Rectal smooth muscle tissue (tissue), 1 donor: Measurements from ENCODE around the gene CISTR.

Experiments
- H3K27ac ChIP-seq: one replicate; pipeline ENCODE4 v1.7.0; 2013; ENCODE audit warnings: low read depth, low read length, inconsistent platforms
- H3K27me3 ChIP-seq: one replicate; pipeline ENCODE4 v1.7.0; 2013; ENCODE audit warnings: low read length; ENCODE audit not compliant: control insufficient read depth, insufficient read depth
- H3K36me3 ChIP-seq: one replicate; pipeline ENCODE4 v1.7.0; 2013; ENCODE audit warnings: low read length; ENCODE audit not compliant: control insufficient read depth, insufficient read depth
- H3K4me1 ChIP-seq: one replicate; pipeline ENCODE4 v1.7.0; 2013; ENCODE audit warnings: low read length; ENCODE audit not compliant: control insufficient read depth, insufficient read depth
- H3K4me3 ChIP-seq: one replicate; pipeline ENCODE4 v1.7.0; 2013; ENCODE audit warnings: low read length
- H3K9ac ChIP-seq: one replicate; pipeline ENCODE4 v1.7.0; 2013; ENCODE audit warnings: low read length

Gene CISTR

DNA sequence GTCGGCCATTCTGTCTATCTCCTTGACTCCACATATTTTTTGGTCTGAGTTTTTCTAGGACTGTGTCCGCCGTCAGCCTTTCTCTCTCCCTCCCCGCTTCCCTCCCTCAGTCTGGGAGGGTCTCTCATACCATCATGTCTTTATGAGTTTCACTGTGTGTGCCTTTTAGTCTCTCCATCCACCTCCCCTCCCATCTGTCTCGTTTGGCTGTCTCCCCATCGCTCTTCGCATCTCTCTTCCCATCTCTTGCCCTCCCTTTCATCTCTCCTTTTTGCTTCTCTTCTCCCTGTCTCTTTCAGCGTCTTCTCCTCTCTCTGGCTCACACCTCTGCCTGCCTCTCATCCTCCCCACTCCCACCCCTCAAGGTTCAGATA, 6.9 kb upstream of the CISTR start:
- no peaks in the 10 kb centered on the region for H3K36me3 ChIP-seq
- peaks cover 6% of the 10 kb centered on the region for H3K4me1 ChIP-seq
- H3K27me3 ChIP-seq, result peaks cover 4% of the 10 kb centered on the region
- H3K27ac ChIP-seq, result no peak overlapping the region
- no peak overlapping the region for H3K4me3 ChIP-seq
- no peak overlapping the region for H3K9ac ChIP-seq

- H3K36me3 ChIP-seq, result no peaks in the 10 kb centered on the region
- no peak overlapping the region for H3K4me3 ChIP-seq
- peaks cover 4% of the 10 kb centered on the region for H3K27me3 ChIP-seq
- H3K27ac ChIP-seq, result no peak overlapping the region
- H3K4me1 ChIP-seq, result peaks cover 6% of the 10 kb centered on the region
- no peak overlapping the region for H3K9ac ChIP-seq
Measured at GRCh38 chr12:53758081-53758729, 6.4 kb upstream of the CISTR start.

DNA sequence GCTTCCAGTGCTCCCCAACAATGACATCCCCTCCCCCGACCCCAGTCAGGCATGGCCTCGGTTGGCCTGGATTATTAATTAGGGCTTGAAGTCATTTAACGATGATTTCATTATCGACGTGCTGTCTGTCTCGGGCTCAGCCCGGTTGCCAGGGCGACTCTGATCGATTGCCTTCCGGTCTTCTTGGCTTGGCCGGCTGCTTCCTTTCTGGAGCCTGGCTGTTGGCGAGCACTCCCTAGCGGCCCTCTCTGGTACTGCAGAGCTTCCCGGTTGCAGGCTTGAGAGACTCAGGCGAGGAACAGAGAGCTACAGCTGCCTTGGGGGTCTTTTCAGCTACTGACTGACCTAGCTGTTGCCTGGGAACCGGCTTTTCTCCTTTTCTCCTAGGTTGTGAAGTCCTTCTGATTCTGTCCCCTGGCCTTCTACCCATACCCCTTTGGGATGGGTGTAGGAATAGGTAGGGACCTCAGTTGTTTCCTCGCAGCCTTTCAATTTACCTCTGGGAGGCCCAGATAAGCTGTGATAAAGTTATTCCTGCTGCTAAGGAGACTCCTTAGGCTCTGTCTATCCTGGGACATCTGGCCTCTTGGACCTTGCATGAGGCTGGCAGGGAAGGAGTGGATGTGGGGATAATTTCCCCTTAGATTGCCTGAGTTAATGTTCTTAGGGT, 5.5 kb upstream of the CISTR start:
- Histone ChIP-seq H3K9ac (no peak overlapping the region), H3K27ac (no peak overlapping the region), H3K4me3 (no peak overlapping the region), H3K4me1 (peaks cover 6% of the 10 kb centered on the region), H3K36me3 (no peaks in the 10 kb centered on the region), H3K27me3 (peaks cover 4% of the 10 kb centered on the region)

DNA sequence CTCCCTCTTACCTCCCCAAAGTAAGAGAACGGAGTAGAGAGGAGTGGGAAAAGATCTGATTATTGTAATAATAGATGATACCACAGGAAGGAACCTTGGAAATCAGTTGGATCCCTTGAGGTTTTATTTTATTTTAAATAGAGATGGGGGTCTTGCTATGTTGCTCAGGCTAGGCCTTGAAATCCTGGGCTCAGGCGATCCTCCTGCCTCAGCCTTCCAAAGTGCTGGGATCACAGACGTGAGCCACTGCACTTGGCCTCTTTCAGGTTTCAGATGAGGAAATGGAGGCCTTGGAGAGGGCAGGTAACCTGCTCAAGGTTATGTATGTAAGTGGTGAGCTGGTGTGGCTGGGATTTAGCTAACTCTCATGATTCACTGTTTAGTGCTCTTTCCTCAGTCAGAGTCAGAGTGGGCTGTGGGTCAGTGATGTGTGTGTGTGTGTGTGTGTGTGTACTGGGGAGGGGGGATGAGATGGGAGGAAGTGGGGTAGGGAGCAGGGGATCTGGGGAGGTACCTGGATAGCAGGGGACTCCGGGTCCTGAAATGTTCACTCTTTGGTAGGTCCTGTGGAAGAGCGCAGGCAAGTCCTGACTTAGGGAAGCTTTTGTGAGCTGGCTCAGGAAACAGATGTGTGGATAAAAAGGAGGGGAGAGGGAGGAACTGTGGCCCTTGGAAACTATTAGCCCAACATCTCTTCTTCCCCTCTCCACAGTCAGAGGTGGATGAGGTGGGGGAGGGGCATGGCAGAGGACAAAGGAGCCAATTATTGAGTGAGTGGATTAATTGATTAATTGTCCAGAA, 4.7 kb upstream of the CISTR start:
- Histone ChIP-seq H3K27ac (no peak overlapping the region), H3K27me3 (peaks cover 4% of the 10 kb centered on the region), H3K4me1 (peaks cover 6% of the 10 kb centered on the region), H3K9ac (no peak overlapping the region), H3K36me3 (no peaks in the 10 kb centered on the region), H3K4me3 (no peak overlapping the region)

GRCh38 chr12:53755893-53756292, 4.1 kb upstream of the CISTR start:
- no peak overlapping the region for H3K27ac ChIP-seq
- peaks cover 6% of the 10 kb centered on the region for H3K27me3 ChIP-seq
- H3K36me3 ChIP-seq, result no peaks in the 10 kb centered on the region
- H3K4me1 ChIP-seq, result peaks cover 8% of the 10 kb centered on the region
- no peak overlapping the region for H3K4me3 ChIP-seq
- H3K9ac ChIP-seq, result no peak overlapping the region

GRCh38 chr12:53755451-53755891, 3.7 kb upstream of the CISTR start:
- Histone ChIP-seq H3K9ac (no peak overlapping the region), H3K27ac (no peak overlapping the region), H3K36me3 (no peaks in the 10 kb centered on the region), H3K4me1 (peaks cover 9% of the 10 kb centered on the region), H3K27me3 (peaks cover 9% of the 10 kb centered on the region), H3K4me3 (no peak overlapping the region)

DNA sequence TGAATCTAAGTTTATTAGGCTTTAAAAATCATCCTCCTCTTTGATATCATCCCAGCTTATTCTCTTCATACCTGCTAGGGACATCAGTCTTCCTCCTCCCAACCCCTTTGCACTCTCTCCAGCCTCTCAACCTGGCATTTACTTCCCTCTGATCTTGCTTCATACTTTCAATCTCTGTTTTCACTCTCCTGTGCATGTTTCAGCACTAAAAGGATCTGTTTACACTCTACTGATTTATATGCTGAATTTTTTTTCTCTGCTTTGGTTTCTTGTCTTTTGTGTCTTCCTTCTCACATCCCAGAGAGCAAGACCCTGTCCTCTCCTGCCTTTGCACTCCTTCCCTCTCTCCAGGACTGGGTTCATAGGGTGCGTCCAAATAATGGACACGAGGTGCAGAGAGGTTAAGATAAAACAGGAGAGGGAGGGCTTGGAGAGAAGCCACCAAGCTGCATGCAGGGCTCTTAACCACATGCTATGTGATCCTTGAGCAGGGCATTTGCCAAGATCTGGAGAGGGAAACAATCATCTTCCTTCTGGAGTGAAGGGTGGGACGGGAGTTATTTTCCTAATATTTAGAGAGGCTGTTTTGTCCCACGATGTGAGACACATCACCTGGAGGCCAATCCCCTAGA, 3.0 kb upstream of the CISTR start:
- H3K9ac ChIP-seq, result no peak overlapping the region
- H3K27me3 ChIP-seq, result peaks cover 13% of the 10 kb centered on the region
- no peak overlapping the region for H3K4me3 ChIP-seq
- H3K4me1 ChIP-seq, result peaks cover 9% of the 10 kb centered on the region
- no peak overlapping the region for H3K27ac ChIP-seq
- no peaks in the 10 kb centered on the region for H3K36me3 ChIP-seq

GRCh38 chr12:53754188-53754585, 2.4 kb upstream of the CISTR start:
- H3K4me1 ChIP-seq, result peaks cover 9% of the 10 kb centered on the region
- no peak overlapping the region for H3K9ac ChIP-seq
- peaks cover 13% of the 10 kb centered on the region for H3K27me3 ChIP-seq

DNA sequence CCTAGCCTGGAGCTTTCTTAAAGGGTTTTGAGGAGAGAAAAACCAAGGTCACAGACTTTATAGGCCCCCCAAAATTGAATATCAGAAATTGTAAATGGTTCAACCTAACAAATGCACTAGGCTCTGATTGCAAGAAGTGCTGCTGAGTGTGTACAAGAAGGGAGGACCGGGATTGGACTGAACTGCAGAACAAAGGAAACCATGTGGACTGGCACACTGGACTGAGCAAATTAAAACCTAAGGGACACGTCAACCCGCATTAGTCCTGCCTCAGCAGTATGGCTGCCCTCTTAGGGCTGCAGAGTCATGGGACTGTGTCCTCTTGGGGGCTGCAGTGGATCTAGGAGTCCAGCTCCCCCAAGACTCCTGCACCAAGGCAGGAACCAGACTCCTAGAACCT, 842 bp upstream of the CISTR start:
- Histone ChIP-seq H3K27ac (no peak overlapping the region), H3K27me3 (peaks cover 16% of the 10 kb centered on the region), H3K36me3 (no peaks in the 10 kb centered on the region), H3K4me3 (no peak overlapping the region), H3K9ac (no peak overlapping the region), H3K4me1 (peaks cover 9% of the 10 kb centered on the region)

More at GRCh38 chr12:53754188-53754585, 2.4 kb upstream of the CISTR start:
- Histone ChIP-seq H3K4me3 (no peak overlapping the region), H3K27ac (no peak overlapping the region), H3K36me3 (no peaks in the 10 kb centered on the region)

- H3K9ac ChIP-seq, result no peak overlapping the region
- no peak overlapping the region for H3K27ac ChIP-seq
- peak overlapping the region; percentile 70 for H3K4me3 ChIP-seq
- peaks cover 17% of the 10 kb centered on the region for H3K27me3 ChIP-seq
- no peaks in the 10 kb centered on the region for H3K36me3 ChIP-seq
- peaks cover 9% of the 10 kb centered on the region for H3K4me1 ChIP-seq
Measured at GRCh38 chr12:53752192-53752601, 418 bp upstream of the CISTR start.

DNA sequence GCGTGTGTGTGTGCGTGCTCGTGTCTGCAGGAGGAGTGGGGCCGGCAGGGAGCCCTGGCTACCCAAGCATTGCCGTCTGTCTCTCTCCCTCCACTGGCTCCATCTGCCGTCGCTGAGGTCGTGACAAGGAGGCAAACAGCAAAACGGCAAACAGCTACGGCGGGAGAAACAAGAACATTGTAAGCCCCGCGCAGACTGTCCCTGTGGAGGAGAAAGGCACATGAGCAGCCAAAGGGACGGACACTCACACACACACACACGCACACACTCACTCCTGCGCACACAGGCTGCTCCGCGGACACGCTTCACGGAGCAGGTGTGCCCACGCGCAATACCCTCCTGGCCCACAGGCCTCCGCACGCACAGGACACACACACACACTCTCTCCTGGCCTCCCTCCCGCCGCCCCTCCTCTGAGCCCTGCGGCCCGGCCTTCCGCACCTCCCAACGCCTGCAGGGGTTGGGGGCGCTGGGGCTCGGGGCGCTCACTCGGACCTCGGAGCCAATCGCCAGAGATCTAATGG, 905 bp downstream of the CISTR start:
- no peak overlapping the region for H3K9ac ChIP-seq
- peak overlapping the region; percentile 70 for H3K4me3 ChIP-seq
- H3K36me3 ChIP-seq, result no peaks in the 10 kb centered on the region
- H3K4me1 ChIP-seq, result peaks cover 9% of the 10 kb centered on the region
- H3K27ac ChIP-seq, result no peak overlapping the region
- peaks cover 17% of the 10 kb centered on the region for H3K27me3 ChIP-seq
